SW 1271 (cell line): ENCODE data around the gene TOLLIP.
"Not testable (repeated sequence)": the region's sequence is repeated elsewhere in the genome, so short reads cannot be mapped to it uniquely, and the experiment has no call there.

ENCODE experiments used
- DNase-seq, 2 experiments: peaks; one replicate each; lab custom pipeline; 2025; lab: John Stamatoyannopoulos, UW

TOLLIP gene

DNA sequence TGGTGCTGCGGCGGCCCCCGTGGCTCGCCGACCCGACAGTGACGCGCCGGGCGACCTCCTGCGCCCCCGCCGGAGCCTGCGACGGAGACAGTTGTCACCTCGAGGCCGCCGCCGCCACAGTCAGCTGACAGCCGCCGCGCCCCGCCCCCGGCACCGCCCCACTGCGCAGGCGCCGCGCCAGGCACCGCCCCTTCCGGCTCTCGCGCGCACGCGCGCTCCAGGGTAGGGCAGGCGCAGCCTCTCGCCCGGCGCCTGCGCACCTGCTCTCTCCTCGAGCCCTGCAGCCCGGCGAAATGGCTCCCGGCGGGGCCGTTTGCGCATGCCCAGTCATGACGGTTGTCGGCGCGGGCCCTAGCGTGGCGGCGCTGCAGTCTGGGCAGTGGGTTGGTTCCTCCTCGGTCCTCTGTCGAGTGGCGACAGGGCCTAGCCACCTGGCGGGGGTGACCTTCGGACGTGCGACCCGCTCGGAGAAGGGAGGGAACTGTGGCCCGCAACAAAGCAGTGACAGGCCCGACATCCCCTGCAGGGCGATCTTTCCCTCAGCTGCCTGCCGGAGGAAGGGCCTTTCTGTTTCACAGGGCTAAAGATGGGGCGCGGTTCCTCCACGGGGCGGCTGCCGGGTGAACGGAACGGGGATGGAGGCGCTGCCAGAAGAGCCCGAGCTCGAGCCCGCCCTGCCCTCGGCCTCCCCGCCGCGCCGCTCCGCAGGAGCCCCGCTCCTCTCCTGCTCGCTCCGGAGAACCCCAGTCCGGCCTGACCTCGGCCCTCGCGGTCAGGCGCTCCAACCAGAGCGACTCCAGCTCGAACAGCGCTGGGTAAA, at the start of gene TOLLIP:
Gene TOLLIP (minus strand): TSS at position 135 of the 820 bp plus-strand sequence. CDS start 134 bp downstream, at position 1.
- peak; percentile 77 to 86 for DNase-seq

DNA sequence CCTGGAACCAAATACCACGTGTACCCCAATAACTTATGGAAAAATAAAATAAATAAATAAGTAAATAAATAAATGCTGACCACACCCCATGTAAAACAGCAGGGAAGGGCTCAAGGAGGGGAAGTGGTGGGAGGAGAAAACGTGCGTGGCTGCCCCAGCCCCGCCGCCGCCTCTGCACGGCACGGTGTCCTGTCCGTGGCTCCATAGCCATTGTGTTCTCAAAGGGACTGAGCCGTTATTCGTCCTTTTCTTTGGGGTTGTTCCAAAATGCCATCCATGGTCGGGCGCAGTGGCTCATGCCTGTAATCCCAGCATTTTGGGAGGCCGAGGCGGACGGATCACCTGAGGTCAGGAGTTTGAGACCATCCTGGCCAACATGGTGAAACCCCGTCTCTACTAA, 49.5 kb upstream of the TOLLIP start:
- not testable (repeated sequence) for DNase-seq

DNA sequence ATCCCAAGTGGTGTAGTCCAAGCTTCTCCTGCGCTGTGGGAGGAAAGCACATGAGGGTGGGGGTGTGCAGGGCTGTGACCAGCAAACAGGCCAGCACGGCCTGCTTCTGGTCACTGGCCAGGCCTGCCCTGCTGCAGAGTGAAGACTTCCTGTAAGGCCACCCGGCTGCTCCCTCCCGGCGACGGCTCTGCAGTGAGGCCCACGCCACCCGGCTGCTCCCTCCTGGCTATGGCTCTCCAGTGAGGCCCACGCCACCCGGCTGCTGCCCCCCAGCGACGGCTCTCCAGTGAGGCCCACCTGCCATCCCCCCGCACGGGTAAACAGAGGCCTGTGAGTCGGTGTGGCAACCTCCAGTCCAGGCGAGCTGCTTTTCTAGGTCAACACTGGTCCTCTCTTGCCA, 48.9 kb upstream of the TOLLIP start:
- no peak for DNase-seq

DNA sequence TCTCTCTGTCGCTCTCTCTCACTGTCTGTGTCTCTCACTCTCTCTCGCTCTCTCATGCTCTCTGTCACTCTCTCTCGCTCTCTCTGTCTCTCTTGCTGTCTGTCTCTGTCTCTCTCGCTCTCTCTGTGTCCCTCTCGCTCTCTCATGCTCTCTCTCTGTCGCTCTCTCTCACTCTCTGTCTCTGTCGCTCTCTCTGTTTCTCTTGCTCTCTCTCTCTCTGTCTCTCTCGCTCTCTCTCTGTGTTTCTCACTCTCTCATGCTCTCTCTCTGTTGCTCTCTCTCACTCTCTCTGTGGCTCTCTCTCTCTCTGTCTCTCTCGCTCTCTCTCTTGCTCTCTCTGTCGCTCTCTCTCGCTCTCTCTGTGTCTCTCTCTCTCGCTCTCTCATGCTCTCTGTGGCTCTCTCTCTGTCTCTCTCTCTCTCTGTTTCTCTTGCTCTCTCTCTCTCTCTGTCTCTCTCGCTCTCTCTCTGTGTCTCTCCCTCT, 47.1 kb upstream of the TOLLIP start:
- no peak for DNase-seq

DNA sequence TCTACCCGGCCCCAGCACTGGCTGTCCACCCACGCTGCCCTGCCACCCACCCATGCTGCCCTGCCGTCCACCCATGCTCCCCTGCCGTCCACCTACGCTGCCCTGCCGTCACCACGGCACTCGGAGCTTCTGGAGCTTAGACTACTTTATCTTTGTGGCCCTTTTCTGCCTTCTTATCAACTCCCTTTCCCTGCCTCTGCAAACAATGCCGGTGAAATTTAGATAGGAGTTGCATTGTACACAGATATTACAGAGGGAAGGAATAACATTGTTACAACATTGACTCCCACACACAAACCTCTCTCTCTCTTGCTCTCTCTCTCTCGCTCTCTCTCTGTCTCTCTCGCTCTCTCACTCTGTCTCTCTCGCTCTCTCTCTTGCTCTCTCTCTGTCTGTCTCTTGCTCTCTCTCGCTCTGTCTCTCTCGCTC, 46.6 kb upstream of the TOLLIP start:
- no peak for DNase-seq

DNA sequence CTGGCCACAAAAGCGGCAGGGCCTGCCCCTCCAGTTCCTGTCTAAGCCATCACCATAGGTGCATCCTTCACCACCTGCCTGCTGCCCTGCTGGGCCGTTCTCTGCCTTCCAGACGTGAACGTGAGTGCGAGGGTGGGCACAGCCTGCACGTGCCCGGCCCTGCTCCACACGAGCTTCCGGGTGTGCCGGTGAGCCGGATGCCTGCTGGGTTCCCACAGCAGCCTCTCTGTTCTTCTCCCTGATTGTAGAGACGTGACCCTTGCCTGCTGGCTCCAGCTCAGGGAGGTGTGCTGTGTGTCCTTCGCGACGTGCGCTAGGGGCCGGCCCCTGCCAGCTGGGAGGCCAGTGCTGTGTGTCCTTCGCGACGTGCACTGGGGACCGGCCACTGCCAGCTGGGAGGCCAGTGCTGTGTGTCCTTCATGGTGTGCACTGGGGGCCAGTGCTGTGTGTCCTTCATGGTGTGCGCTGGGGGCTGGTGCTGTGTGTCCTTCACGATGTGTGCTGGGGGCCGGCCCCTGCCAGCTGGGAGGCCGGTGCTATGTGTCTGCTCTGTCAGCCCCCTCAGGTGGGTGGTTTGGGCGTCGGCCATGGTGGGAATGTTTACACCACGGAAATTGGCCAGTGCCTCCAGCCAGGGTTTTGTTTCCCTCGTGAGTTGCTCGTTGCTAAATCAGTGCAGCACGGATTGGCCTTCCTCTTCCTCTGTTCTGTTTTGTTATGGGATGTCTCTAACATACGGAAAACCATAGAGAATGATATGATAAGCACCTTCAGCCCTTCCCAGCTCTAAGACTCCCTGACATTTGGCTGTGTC, 44.9 kb upstream of the TOLLIP start:
- no peak for DNase-seq

DNA sequence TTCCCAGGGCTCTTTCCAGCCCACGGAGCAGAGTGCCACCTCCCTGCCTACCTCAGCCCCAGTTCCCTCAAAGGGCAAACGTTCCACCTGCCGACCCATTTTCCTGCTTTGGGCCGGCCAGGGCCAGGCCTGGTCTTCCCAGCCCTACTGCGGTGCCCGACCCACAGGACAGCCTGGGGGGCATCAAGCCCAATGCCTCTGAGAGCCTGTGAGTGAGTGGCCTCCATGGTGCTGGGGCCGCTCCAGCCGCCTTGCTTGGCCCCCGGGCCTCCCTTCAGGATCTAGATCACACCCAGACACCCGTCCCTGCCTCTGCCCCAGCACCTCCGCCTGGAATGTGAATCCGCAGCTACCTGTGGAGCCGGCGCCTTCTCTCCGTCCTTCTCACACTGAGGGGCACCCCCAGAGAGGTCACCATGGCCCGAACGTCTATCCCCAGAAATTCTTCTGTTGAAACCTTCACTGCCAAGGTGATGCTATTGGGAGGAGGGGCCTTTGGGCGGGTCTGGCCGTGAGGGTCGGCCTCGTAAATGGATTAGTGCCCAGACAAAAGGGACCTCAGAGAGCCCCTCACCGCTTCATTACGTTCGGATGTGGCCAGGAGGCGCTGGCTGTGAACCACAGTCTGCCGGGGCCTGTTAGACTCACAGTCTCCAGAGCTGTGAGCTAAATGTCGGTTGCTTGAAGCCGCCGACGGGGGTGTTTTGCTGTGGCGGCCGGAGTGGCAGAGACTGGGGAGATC, 44.1 kb upstream of the TOLLIP start:
- DNase-seq = no peak

DNA sequence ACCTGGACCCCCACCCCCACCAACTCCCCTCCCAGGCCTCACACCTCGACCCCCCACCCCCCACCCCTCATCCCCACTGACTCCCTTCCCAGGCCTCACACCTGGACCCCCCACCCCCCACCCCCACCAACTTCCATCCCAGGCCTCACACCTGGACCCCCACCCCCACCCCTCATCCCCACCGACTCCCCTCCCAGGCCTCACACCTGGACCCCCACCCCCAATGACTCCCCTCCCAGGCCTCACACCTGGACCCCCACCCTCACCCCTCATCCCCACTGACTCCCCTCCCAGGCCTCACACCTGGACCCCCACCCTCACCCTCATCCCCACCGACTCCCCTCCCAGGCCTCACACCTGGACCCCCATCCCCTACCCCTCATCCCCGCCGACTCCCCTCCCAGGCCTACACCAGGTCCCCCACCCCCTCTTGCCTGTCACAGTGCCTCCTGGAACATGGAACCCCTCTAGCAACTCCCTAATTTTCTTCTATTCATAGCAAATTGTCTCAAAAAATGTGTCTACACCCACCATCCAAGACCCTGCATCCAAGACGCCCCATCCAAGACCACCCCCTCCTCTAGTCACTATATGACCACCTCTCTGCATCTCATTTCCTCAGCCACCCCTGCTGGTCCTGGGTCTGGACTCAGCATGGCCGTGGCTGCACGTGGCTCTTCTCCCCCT, 43.4 kb upstream of the TOLLIP start:
- DNase-seq = no peak

DNA sequence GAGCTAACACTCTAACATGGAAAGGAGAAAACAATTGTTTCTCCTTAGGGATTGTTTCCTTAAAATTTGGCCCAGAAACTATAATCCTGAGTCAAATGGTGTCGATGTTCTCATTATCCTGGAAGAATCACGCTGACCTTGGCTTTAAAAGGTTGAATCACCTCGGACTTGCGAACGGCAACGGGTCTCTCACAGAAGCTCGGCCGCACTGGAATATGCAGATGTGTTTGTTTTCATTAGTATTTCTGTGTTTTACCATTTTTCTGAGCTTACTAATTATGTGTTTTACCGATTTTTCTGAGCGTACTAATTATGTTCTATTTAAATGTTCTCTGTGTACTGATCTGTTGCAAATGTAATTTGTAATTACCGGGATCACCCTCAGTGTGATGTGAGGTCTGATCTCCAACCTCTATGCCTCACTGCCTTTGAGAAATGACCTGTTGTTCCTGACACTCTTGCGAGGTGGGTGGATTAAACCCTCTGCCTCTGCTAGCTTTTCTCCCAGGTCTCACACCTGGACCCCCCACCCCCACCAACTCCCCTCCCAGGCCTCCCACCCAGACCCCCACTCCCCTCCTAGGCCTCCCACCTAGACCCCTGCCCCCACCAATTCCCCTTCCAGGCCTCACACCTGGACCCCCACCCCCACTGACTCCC, 42.0 kb upstream of the TOLLIP start:
- DNase-seq = no peak

DNA sequence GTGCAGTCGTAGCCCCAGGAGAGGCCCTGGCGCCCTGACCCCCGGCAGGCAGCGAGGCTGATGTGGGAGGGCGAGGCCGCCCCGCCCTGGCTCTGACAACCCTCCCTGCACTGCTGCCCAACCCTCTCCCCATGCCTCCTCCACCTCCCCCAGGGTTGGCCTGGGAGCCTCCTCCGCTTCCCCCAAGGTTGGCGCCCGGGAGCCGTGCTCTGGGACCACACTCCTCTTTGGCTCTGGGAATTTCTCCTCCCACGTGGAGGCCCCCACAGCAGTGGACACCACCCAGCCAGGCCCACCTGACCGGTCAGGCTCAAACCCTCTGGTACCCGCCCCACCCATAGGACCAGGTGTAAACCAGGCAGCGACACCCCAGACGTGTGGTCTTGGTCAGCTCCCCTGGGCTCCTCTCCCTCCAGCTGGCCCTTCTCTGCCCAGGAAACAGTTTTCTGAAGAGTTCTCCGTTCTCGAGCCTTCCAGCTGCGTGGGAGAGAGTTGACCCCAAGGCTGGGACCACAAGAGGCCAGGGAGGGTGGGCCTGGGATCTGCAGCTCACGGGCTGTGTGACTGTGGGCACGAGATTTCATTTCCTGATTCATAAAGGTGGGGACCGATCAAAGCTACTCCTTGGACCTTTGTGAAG, 40.8 kb upstream of the TOLLIP start:
- DNase-seq = no peak

DNA sequence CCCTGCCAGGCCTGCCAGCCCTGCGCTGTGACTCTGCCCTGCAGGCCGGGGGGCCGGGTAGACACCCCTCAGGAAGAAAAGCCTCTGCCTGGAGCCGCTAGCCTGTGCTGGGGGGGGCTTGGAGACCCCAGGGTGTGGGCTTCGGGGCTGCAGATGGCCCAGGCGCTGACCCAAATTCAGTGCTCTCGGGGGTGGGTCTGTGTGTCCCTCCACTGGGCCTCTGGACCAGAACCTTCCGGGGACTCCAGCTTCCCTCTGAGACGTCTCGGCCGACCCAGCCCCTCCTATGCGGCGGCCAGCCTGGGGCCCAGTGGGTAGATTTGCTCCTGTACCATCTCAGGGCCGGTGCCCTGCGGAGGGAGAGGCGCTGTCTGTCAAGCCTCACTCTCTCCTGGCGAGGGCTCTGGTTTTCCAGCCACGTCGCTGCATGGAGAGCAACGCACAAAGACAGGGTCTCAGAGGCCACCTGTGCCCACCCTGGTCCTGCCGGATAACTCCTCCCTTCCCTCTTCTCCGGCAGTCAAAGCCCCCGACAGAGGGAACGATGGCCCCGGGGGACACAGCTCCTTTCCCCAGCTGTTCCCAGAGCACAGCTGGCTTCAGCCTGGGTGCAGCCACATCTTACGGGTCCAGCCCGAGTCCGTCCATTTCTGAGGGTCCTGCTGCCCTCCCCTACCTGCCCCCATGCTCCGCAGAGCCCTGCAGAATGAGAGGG, 40.1 kb upstream of the TOLLIP start:
- no peak for DNase-seq

DNA sequence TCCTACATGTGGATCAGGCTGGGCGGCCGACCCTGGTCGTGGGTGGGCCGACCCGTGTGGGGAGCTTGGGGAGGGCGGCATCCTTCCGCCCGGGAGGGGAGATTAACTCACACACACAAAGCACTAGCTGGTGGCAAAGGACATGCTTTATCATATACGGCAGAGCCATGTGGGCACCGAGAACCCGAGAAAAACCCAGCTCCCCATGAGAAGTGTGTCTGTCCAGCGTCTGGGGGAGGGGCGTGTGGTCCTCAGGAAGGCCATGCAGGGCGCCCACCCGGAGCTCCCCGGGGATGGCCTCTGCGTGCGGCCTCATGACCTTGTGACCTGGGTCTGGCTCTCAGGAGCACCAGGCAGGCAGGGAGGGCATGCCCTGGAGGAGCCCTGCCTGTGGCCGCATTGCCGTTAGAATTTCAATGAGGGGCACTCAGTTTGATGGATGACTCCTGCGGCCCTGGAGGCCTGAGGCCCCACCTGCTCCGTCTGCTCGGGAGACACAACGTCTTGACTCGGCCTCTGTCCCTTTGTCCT, 39.4 kb upstream of the TOLLIP start:
- DNase-seq = no peak

DNA sequence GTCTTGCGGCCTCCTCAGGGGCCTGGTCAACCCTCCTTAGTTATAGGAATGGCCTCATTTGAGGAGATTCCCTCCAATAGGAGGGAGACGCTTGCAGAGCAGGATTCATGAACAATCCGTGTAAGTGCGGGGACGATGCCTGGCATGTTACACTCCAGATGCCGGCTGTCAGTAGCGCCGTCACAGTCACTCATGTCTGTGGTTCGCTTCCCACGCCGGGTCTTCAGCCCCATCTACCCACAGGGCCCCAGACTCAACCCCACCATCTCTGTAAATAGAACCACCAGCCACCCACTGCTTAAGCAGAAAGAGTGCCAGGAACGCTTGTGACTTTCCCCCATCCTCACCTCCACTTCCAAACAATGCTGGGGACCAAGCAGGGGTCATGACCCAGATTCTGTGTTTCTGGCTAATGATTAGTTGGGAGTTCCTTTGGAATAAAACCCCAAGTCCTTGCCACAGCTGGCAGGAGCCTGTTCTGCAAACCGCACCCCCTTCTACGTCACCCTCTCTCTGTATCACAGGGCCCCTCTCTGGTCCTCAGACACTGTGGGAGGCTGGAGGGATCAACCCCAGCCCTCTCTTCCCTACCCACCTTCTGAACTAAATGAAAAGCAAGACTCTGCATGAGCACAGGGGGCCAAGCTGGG, 38.8 kb upstream of the TOLLIP start:
- no peak for DNase-seq

DNA sequence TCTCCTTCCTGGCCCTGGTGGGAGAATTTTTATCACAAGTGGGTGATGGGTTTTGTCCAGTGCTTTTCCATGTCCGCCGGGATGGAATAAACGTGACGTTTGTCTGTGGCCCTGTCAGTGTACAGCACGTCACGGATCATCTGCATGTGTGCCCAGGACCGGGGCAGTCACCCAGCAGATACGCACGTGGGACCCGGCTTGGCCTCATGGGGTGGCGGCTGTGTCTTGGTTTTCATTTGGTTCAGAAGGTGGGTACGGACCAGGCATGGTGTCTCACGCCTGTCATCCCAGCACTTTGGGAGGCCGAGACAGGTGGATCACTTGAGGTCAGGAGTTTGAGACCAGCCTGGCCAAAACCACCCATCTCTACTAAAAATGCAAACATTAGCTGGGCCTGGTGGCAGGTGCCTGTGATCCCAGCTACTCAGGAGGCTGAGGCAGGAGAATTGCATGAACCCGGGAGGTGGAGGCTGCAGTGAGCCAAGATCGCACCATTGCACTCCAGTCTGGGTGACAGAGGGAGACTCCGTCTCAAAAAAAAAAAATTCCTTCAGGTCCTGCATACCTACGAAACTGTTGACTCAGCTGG, 38.1 kb upstream of the TOLLIP start:
- not testable (repeated sequence) for DNase-seq

DNA sequence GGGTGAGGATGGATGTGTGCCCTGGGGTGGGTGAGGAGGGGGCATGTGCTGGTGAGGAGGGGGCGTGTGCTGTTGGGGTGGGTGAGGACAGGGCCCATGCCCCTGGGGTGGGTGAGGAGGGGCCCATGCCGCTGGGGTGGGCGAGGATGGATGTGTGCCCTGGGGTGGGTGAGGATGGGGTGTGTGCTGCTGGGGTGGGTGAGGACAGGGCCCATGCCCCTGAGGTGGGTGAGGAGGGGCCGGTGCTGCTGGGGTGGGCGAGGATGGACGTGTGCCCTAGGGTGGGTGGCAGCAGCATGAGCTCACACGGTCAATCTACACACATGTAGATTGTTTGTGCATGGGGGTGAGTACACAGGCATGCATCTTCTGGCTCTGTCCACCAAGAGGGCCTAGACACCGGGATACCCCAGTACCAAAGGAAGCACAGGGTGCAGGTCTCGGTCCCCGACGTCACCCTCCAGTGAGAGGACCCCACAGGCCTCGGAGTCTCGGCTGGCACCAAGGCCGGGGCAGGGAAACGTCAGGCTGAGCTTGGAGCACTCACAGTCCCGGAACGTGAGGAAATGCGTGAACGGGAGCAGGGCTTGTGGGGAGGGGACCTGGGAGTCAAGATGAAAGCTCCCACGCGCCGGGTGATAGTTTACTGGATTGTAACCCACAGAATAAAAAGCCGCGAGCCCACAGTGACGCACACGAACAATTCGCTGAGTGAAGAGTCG, 37.4 kb upstream of the TOLLIP start:
- DNase-seq = no peak

DNA sequence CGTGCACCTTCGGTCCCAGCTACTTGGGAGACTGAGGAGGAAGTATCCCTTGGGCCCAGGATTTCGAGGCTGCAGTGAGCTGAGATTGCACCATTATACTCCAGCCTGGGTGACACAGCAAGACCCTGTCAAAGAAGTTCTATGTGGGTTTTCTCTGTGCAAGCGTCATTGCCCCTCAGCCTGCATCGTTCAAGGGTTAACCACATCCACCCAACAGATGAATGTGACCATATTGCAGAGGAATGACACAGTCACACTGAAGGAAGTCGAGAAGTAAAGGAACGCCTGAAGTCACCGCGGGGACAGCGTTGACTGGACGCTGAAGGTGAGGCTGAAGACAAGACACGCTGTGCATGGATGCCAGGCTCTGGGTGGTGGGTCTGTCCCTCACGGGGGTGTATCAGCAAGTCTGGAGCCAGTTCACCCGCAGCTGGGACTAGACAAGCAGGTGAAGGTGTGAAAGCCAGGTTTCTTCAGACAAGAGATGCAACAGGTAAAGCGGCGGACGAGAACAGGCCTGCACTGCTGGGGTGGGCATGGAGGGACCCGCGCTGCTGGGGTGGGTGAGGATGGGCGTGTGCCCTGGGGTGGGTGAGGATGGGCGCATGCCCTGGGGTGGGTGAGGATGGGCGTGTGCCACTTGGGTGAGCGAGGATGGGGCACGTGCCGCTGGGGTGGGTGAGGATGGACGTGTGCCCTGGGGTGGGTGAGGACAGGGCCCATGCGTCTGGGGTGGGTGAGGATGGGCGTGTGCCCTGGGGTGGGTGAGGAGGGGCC, 36.5 kb upstream of the TOLLIP start:
- no peak for DNase-seq

DNA sequence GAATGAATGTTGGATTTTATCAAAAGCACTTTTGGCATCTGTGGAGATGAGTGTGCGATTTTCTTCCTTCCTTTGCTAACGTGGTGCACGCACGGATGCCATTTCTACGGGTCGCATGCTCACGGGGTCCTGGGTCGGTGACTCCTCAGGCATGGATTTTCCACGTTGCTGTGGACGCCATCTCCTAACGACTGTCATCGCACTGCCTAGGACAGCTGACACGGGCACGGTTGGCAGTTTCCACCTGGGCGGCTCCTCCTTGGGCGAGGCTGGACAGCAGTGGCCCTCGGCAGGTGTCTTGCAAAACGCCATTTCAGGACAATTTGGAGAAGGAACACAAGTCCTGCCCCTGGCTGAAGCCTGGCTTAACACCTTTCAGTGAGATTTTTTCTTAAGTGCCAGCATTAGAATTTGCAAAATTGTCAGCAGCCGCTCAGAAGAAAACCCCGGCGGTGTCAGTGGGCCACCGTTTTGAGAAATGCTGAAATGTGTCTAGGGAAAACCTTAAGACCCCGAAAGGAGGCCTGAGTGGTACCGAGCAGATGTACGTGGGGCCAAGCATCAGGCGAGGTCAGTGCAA, 34.7 kb upstream of the TOLLIP start:
- no peak for DNase-seq
